H9 (cell line): ENCODE measurements around the gene ERICH2. TPM values are rescaled to one million over a fixed set of nuclear protein-coding genes. Genes with fewer than 3 reads are reported as not detected.

Source experiments
- DNase-seq: peaks from one replicate; pipeline ENCODE4 v3.0.0-alpha.2; 2017
- H2AFZ ChIP-seq: one replicate; pipeline ENCODE4 v1.6.1; 2013; ENCODE audit warnings: mild to moderate bottlenecking, low read length, control low read depth, moderate library complexity
- H2AK5ac ChIP-seq: 2 replicates; pipeline ENCODE4 v1.6.1; 2013; ENCODE audit warnings: low read length, control low read depth, mixed read lengths; ENCODE audit not compliant: insufficient read length
- H2BK120ac ChIP-seq: one replicate; pipeline ENCODE4 v1.6.1; 2013; ENCODE audit warnings: low read depth, mild to moderate bottlenecking, low read length, control low read depth, inconsistent platforms; ENCODE audit not compliant: poor library complexity, severe bottlenecking
- H2BK12ac ChIP-seq: 2 replicates; pipeline ENCODE4 v1.6.1; 2013; ENCODE audit warnings: low read length, control low read depth, mixed read lengths, low read depth; ENCODE audit not compliant: insufficient read length
- H2BK15ac ChIP-seq: 2 replicates; pipeline ENCODE4 v1.6.1; 2013; ENCODE audit warnings: low read depth, low read length, control low read depth
- H2BK20ac ChIP-seq: one replicate; pipeline ENCODE4 v1.6.1; 2013; ENCODE audit warnings: low read depth, mild to moderate bottlenecking, low read length, control low read depth, inconsistent platforms; ENCODE audit not compliant: poor library complexity, severe bottlenecking
- H2BK5ac ChIP-seq: 2 replicates; pipeline ENCODE4 v1.6.1; 2013; ENCODE audit warnings: low read length, control low read depth, mixed read lengths; ENCODE audit not compliant: insufficient read length
- H3K14ac ChIP-seq: 2 replicates; pipeline ENCODE4 v1.6.1; 2013; ENCODE audit warnings: low read length, control low read depth; ENCODE audit not compliant: insufficient read depth
- H3K18ac ChIP-seq: 2 replicates; pipeline ENCODE4 v1.6.1; 2013; ENCODE audit warnings: low read depth, mild to moderate bottlenecking, mixed read lengths, low read length, control low read depth; ENCODE audit not compliant: insufficient read length
- H3K23ac ChIP-seq: 2 replicates; pipeline ENCODE4 v1.6.1; 2013; ENCODE audit warnings: low read length, control low read depth, mixed read lengths, low read depth; ENCODE audit not compliant: insufficient read length
- H3K23me2 ChIP-seq: 2 replicates; pipeline ENCODE4 v1.6.1; 2013; ENCODE audit warnings: low read depth, mild to moderate bottlenecking, mixed read lengths, low read length, control low read depth; ENCODE audit not compliant: insufficient read length, poor library complexity, severe bottlenecking
- H3K27ac ChIP-seq: 2 replicates; pipeline ENCODE4 v1.5.1; 2013; ENCODE audit warnings: low read length, control low read depth, mixed read lengths, low read depth; ENCODE audit not compliant: insufficient read length
- H3K27me3 ChIP-seq: 2 replicates; pipeline ENCODE4 v1.6.1; 2013; ENCODE audit warnings: low read length, control low read depth, inconsistent platforms; ENCODE audit not compliant: insufficient read depth
- H3K4ac ChIP-seq: 2 replicates; pipeline ENCODE4 v1.6.1; 2013; ENCODE audit warnings: low read depth, mild to moderate bottlenecking, control low read depth, inconsistent platforms, low read length, moderate library complexity
- H3K4me1 ChIP-seq: 2 replicates; pipeline ENCODE4 v1.6.1; 2013; ENCODE audit warnings: low read length, control low read depth, inconsistent platforms; ENCODE audit not compliant: insufficient read depth
- H3K4me2 ChIP-seq: 2 replicates; pipeline ENCODE4 v1.6.1; 2013; ENCODE audit warnings: low read length, control low read depth, mixed read lengths; ENCODE audit not compliant: insufficient read length, insufficient read depth
- H3K56ac ChIP-seq: 2 replicates; pipeline ENCODE4 v1.6.1; 2013; ENCODE audit warnings: low read depth, mild to moderate bottlenecking, mixed read lengths, low read length, control low read depth; ENCODE audit not compliant: insufficient read length
- H3K79me1 ChIP-seq: 2 replicates; pipeline ENCODE4 v1.6.1; 2013; ENCODE audit warnings: low read depth, mild to moderate bottlenecking, moderate library complexity, low read length, control low read depth, inconsistent platforms; ENCODE audit not compliant: insufficient read depth, poor library complexity, severe bottlenecking
- H3K79me2 ChIP-seq: 2 replicates; pipeline ENCODE4 v1.6.1; 2013; ENCODE audit warnings: low read length, control low read depth, inconsistent platforms; ENCODE audit not compliant: insufficient read depth
- H3K9ac ChIP-seq: 2 replicates; pipeline ENCODE4 v1.6.1; 2013; ENCODE audit warnings: low read length, control low read depth, mixed read lengths; ENCODE audit not compliant: insufficient read length; ENCODE audit errors: extremely low read depth
- H3K9me3 ChIP-seq: one replicate; pipeline ENCODE4 v1.6.1; 2013; ENCODE audit warnings: low read depth, low read length, inconsistent platforms; ENCODE audit not compliant: control insufficient read depth
- H3T11ph ChIP-seq: one replicate; pipeline ENCODE4 v1.6.1; 2013; ENCODE audit warnings: mild to moderate bottlenecking, low read length, control low read depth, inconsistent platforms
- H4K20me1 ChIP-seq: one replicate; pipeline ENCODE4 v1.6.1; 2013; ENCODE audit not compliant: control insufficient read depth, insufficient read length, insufficient read depth
- H4K5ac ChIP-seq: 2 replicates; pipeline ENCODE4 v1.6.1; 2013; ENCODE audit warnings: low read depth, mild to moderate bottlenecking, mixed read lengths, low read length, control low read depth; ENCODE audit not compliant: insufficient read length
- H4K8ac ChIP-seq: replicated peaks from 2 replicates; pipeline ENCODE4 v1.6.1; 2013; ENCODE audit warnings: low read length, control low read depth, mixed read lengths, low read depth; ENCODE audit not compliant: insufficient read length
- H4K91ac ChIP-seq: 2 replicates; pipeline ENCODE4 v1.6.1; 2013; ENCODE audit warnings: low read depth, mild to moderate bottlenecking, moderate library complexity, mixed read lengths, low read length, control low read depth; ENCODE audit not compliant: insufficient read length
- H3K27ac Mint-ChIP-seq, 3 experiments: 2 replicates in 2 of 3; 3 replicates in 1 of 3; pipeline ENCODE4 v1.8.0; 2020 to 2021; ENCODE audit warnings: mixed read lengths in 3 of 3, mild to moderate bottlenecking in 1 of 3, moderate library complexity in 1 of 3
- H3K27me3 Mint-ChIP-seq: 2 replicates; pipeline ENCODE4 v1.8.0; 2021; ENCODE audit warnings: low read depth, mild to moderate bottlenecking, moderate library complexity, mixed read lengths
- H3K36me3 Mint-ChIP-seq, 3 experiments: 2 replicates in 2 of 3; 3 replicates in 1 of 3; pipeline ENCODE4 v1.8.0; 2020 to 2021; ENCODE audit warnings: low read depth in 3 of 3, mixed read lengths in 3 of 3; ENCODE audit not compliant: insufficient read depth in 1 of 3
- H3K4me1 Mint-ChIP-seq, 2 experiments: 2 replicates each; pipeline ENCODE4 v1.8.0; 2020; ENCODE audit warnings: mixed read lengths in 2 of 2
- H3K4me3 Mint-ChIP-seq, 2 experiments: 2 replicates in 1 of 2; 3 replicates in 1 of 2; pipeline ENCODE4 v1.8.0; 2020 to 2021; ENCODE audit warnings: mild to moderate bottlenecking in 2 of 2, mixed read lengths in 2 of 2, moderate library complexity in 1 of 2
- H3K9me3 Mint-ChIP-seq, 2 experiments: 2 replicates in 1 of 2; 3 replicates in 1 of 2; pipeline ENCODE4 v1.8.0; 2020; ENCODE audit warnings: mild to moderate bottlenecking in 2 of 2, mixed read lengths in 2 of 2, moderate library complexity in 1 of 2
- WGBS: extraction: QIAGEN DNeasy Blood & Tissue Kit; methylation state at CpG from one replicate; pipeline ENCODE4 v1.1.7; 2013; ENCODE audit warnings: missing lambda C conversion rate, low lambda C conversion rate, mixed read lengths; ENCODE audit not compliant: insufficient read length; ENCODE audit errors: extremely low coverage; 5-methylcytosine and 5-hydroxymethylcytosine counted together
- total RNA-seq: library from RNA; stranded (reverse); gene quantifications from 2 replicates; pipeline ENCODE4 v1.2.1, GENCODE V29; 2021
- TF ChIP-seq, protein P1 (sequence below): fragments of 200-600 bp; sonication (generic); conservative IDR thresholded peaks from 3 replicates; pipeline ENCODE4 v1.8.0; 2021; ENCODE audit warnings: antibody characterized with exemption, mild to moderate bottlenecking

Gene ERICH2
- total RNA-seq, 1 experiment from 2014 or later, result 1.2 TPM

DNA sequence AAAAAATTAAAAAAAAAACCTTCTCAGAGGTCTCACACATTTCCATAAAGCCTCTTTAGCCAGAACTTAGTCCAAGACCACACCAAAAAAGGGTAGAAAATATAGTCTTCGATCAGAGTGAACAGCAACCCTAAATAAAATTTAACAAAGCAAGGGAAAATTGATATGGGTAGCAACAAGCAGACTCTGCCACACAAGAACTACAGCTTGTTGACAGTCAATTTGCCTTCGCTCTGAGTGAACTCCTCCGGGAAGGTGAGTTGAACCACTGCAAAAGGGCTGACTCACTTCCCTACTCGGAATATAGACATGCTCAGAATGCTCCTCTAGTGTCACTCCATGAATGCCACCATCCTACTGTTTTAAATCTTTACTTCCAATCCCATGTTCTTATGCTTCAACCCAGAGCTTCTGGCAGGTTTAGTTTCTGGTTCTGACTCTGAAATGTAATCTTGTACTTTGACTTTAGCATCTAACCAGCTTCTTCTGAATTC is 70.6 kb downstream of the ERICH2 start:
- Histone ChIP-seq H4K8ac (no peak overlapping the region), H3K56ac (no peak overlapping the region), H4K5ac (no peak overlapping the region), H3K14ac (no peak overlapping the region), H3K9me3 (no peaks in the 10 kb centered on the region), H3K27me3 (no peaks in the 10 kb centered on the region), H3K79me1 (no peaks in the 10 kb centered on the region), H3K27ac (no peak overlapping the region), H2AFZ (no peak overlapping the region), H2BK120ac (no peak overlapping the region), H3K9ac (no peak overlapping the region), H2BK12ac (no peak overlapping the region), H3K79me2 (no peaks in the 10 kb centered on the region), H3K23me2 (no peaks in the 10 kb centered on the region), H3T11ph (no peak overlapping the region), H2AK5ac (no peak overlapping the region), H2BK15ac (no peak overlapping the region), H3K4ac (no peak overlapping the region), H4K20me1 (no peaks in the 10 kb centered on the region), H3K4me2 (no peak overlapping the region), H2BK20ac (no peak overlapping the region), H3K18ac (no peak overlapping the region), H4K91ac (no peak overlapping the region), H2BK5ac (no peak overlapping the region), H3K4me1 (no peaks in the 10 kb centered on the region), H3K23ac (no peak overlapping the region)
- Mint-ChIP-seq H3K4me1 (no peaks in the 10 kb centered on the region), H3K4me3 (no peak overlapping the region), H3K27me3 (peaks cover 8% of the 10 kb centered on the region), H3K36me3 (no peaks in the 10 kb centered on the region), H3K27ac (no peak overlapping the region), H3K9me3 (no peaks in the 10 kb centered on the region; a peak in 1 of 5 replicates)
- DNase-seq, result no peak
- no CpG with 5 or more reads among the region's 4 CpGs for WGBS
- TF ChIP-seq, protein P1, sequence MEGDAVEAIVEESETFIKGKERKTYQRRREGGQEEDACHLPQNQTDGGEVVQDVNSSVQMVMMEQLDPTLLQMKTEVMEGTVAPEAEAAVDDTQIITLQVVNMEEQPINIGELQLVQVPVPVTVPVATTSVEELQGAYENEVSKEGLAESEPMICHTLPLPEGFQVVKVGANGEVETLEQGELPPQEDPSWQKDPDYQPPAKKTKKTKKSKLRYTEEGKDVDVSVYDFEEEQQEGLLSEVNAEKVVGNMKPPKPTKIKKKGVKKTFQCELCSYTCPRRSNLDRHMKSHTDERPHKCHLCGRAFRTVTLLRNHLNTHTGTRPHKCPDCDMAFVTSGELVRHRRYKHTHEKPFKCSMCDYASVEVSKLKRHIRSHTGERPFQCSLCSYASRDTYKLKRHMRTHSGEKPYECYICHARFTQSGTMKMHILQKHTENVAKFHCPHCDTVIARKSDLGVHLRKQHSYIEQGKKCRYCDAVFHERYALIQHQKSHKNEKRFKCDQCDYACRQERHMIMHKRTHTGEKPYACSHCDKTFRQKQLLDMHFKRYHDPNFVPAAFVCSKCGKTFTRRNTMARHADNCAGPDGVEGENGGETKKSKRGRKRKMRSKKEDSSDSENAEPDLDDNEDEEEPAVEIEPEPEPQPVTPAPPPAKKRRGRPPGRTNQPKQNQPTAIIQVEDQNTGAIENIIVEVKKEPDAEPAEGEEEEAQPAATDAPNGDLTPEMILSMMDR, result no peak
